ENCODE measurements around the gene RGS5. TPM values are rescaled to one million over a fixed set of nuclear protein-coding genes. Genes with fewer than 3 reads are reported as not detected.

The RGS5 gene
- polyA plus RNA-seq, 1 experiment = 13.8 TPM

GRCh38 chr1:163170975-163171676, 31.6 kb downstream of the RGS5 start:
- no peaks in the 10 kb centered on the region for H3K9me3 ChIP-seq (ENCODE audit: control insufficient read depth, insufficient read depth, low read length)
- no peaks in the 10 kb centered on the region for H3K27me3 ChIP-seq (ENCODE audit: control insufficient read depth, insufficient read depth, low read length)
- no peak overlapping the region for H3K4me3 ChIP-seq (ENCODE audit: low read depth, low read length)
- TF ChIP-seq, protein P1, sequence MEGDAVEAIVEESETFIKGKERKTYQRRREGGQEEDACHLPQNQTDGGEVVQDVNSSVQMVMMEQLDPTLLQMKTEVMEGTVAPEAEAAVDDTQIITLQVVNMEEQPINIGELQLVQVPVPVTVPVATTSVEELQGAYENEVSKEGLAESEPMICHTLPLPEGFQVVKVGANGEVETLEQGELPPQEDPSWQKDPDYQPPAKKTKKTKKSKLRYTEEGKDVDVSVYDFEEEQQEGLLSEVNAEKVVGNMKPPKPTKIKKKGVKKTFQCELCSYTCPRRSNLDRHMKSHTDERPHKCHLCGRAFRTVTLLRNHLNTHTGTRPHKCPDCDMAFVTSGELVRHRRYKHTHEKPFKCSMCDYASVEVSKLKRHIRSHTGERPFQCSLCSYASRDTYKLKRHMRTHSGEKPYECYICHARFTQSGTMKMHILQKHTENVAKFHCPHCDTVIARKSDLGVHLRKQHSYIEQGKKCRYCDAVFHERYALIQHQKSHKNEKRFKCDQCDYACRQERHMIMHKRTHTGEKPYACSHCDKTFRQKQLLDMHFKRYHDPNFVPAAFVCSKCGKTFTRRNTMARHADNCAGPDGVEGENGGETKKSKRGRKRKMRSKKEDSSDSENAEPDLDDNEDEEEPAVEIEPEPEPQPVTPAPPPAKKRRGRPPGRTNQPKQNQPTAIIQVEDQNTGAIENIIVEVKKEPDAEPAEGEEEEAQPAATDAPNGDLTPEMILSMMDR (IDR thresholded peaks at IDR 0.05; ENCODE audit: low read depth, low read length) = peak; percentile 59
- no peak overlapping the region for H3K27ac ChIP-seq (ENCODE audit: low read depth, low read length)
- ChIA-PET POLR2A (no interaction called here), CTCF (interaction anchor here (0.8 to 2.2 kb wide), 12 partner anchors 8 to 323 kb away, joined by 3 to 18 read pairs (median 4); no protein-coding TSS in a partner anchor)
- no peak for DNase-seq (ENCODE audit: low read depth, low spot score)

GRCh38 chr1:163170331-163170730, 32.4 kb downstream of the RGS5 start:
- Histone ChIP-seq H3K4me3 (ENCODE audit: low read depth, low read length) (no peak overlapping the region), H3K9me3 (ENCODE audit: control insufficient read depth, insufficient read depth, low read length) (no peaks in the 10 kb centered on the region), H3K27ac (ENCODE audit: low read depth, low read length) (no peak overlapping the region), H3K27me3 (ENCODE audit: control insufficient read depth, insufficient read depth, low read length) (no peaks in the 10 kb centered on the region)
- TF ChIP-seq, protein P1 (IDR thresholded peaks at IDR 0.05; ENCODE audit: low read depth, low read length) = no peak
- no peak for DNase-seq (ENCODE audit: low read depth, low spot score)
- POLR2A ChIA-PET = no interaction called here
- CTCF ChIA-PET = interaction anchor here (0.8 to 2.2 kb wide), 12 partner anchors 7 to 322 kb away, joined by 3 to 18 read pairs (median 4); no protein-coding TSS in a partner anchor

DNA sequence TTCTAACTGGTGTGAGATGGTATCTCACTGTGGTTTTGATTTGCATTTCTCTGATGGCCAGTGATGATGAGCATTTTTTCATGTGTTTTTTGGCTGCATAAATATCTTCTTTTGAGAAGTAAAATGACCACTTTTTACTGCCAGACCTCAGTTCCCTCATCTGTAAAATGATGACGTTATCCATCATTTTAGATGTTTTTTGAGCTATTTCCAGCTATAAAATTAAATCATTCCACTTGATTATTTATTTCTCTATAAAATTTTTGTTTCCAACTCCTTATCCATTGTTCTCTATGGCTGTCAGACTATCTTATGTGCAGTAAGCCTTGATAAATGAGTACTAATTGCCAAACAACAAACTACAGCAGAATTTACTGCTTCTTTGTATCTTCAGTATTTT, 33.2 kb downstream of the RGS5 start:
- POLR2A ChIA-PET = no interaction called here
- DNase-seq (ENCODE audit: low read depth, low spot score) = no peak
- CTCF ChIA-PET = interaction anchor here (0.9 to 2.2 kb wide), 3 partner anchors 98 to 321 kb away, joined by 3 to 18 read pairs (median 5); no protein-coding TSS in a partner anchor

DNA sequence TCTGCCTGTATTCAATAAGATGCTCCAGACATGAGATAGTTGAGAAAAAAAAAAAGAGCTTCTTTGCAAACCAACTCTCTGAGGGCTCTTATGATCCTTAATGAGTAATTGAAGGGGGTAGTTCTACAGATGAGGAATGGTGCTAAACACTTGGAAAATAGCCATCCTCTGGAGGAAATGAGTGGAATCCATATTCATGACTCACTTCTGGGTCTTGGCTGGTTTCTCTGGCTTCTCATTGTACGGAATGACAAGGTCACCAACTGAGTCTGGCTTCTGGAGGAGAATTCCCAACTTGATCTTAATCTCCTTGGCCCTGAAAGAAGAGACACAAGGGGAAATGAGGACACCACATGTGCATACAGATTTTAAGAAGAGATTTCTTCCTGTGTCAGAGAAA, 34.7 kb downstream of the RGS5 start:
- peak; percentile 85 for DNase-seq (ENCODE audit: low read depth, low spot score)
- Histone ChIP-seq H3K27me3 (ENCODE audit: control insufficient read depth, insufficient read depth, low read length) (no peaks in the 10 kb centered on the region), H3K27ac (ENCODE audit: low read depth, low read length) (no peak overlapping the region), H3K4me3 (ENCODE audit: low read depth, low read length) (no peak overlapping the region), H3K9me3 (ENCODE audit: control insufficient read depth, insufficient read depth, low read length) (no peaks in the 10 kb centered on the region)
- TF ChIP-seq, protein P1 (IDR thresholded peaks at IDR 0.05; ENCODE audit: low read depth, low read length) = no peak
- POLR2A ChIA-PET = no interaction called here
- CTCF ChIA-PET = interaction anchor here (1.1 to 2.0 kb wide), 6 partner anchors 96 to 314 kb away, joined by 3 to 7 read pairs (median 4); partner anchors contain the start of gene RGS4

More for the DNA sequence above, 33.2 kb downstream of the RGS5 start:
- Histone ChIP-seq H3K27ac (ENCODE audit: low read depth, low read length) (no peak overlapping the region), H3K9me3 (ENCODE audit: control insufficient read depth, insufficient read depth, low read length) (no peaks in the 10 kb centered on the region), H3K27me3 (ENCODE audit: control insufficient read depth, insufficient read depth, low read length) (no peaks in the 10 kb centered on the region), H3K4me3 (ENCODE audit: low read depth, low read length) (no peak overlapping the region)
- TF ChIP-seq, protein P1 (IDR thresholded peaks at IDR 0.05; ENCODE audit: low read depth, low read length) = no peak

DNA sequence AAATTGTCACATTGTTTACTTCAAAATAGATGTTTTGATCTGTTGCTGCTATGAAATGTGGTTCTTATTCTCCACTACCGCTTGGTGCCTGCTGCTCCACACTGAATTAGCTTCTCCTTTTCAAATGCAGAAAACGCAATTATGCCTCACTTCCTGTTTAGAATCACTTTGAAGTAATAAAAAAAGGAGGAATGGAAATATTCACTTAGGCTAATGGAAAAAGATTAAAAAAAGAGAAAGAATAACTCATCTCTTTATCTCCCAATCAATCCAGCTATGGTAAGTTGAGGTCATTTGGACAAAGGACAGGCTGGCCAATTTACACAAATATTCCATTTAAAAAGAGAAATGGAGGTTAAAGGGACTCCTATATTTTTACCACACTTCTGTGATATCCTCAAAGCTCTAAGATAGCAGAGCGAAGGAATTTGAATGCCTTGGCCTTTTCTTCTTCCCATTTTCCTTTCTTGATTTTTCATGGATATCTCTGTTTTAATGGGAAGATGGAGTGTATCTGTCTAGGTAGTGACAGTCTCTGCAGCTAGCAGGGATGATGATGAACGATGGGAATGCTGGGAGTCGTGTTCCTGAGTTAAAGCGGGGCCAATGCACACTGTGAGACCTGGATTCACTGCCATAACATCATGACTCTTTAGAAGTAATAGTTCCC, 35.7 kb downstream of the RGS5 start:
- Histone ChIP-seq H3K27me3 (ENCODE audit: control insufficient read depth, insufficient read depth, low read length) (no peaks in the 10 kb centered on the region), H3K27ac (ENCODE audit: low read depth, low read length) (no peak overlapping the region), H3K4me3 (ENCODE audit: low read depth, low read length) (no peak overlapping the region), H3K9me3 (ENCODE audit: control insufficient read depth, insufficient read depth, low read length) (no peaks in the 10 kb centered on the region)
- no peak for DNase-seq (ENCODE audit: low read depth, low spot score)
- POLR2A ChIA-PET = no interaction called here
- TF ChIP-seq, protein P1 (IDR thresholded peaks at IDR 0.05; ENCODE audit: low read depth, low read length) = no peak
- CTCF ChIA-PET = interaction anchor here (0.8 to 6.0 kb wide), 9 partner anchors 8 to 319 kb away, joined by 3 to 45 read pairs (median 5); partner anchors contain the start of gene RGS4
